ENCODE results near the gene NCR3LG1.

DNA sequence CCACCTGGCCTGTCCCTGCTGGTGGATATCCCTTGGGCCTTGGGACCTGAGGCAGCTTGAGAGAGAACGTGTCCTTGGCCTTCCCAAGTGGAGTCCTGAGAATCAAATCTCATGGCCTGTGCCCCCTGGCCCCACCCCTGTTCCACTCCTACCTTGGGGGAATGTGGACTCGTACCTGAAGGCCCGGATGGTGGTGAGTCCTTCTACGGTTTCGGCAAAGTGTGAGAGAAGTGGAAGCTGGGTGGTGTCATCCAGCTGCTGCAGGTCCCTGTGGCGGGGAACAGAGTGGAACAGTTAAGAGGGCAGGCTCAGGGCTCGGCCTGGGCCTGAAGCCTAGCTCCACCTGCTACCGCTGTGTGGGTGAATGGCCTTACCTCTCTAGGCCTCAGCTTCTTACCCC is 50.9 kb downstream of the NCR3LG1 start:
- TF ChIP-seq TEAD4 (IDR thresholded peaks at IDR 0.05; ENCODE audit: borderline replicate concordance, insufficient read depth) (no peak), CTCF (IDR thresholded peaks at IDR 0.05) (no peak), RXRA (IDR thresholded peaks at IDR 0.05; ENCODE audit: borderline replicate concordance, low read depth) (no peak), JUND (IDR thresholded peaks at IDR 0.05) (no peak), REST (IDR thresholded peaks at IDR 0.05; ENCODE audit: low read depth, low read length) (no peak), RCOR1 (IDR thresholded peaks at IDR 0.05; ENCODE audit: low read length) (no peak), ZBTB33 (IDR thresholded peaks at IDR 0.05; ENCODE audit: borderline replicate concordance, low read depth) (no peak), RAD21 (IDR thresholded peaks at IDR 0.05; ENCODE audit: low read length) (no peak), NRF1 (IDR thresholded peaks at IDR 0.05; ENCODE audit: low read depth, low read length) (no peak)
- TF ChIP-seq, protein P1, sequence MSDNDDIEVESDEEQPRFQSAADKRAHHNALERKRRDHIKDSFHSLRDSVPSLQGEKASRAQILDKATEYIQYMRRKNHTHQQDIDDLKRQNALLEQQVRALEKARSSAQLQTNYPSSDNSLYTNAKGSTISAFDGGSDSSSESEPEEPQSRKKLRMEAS (IDR thresholded peaks at IDR 0.05; ENCODE audit: low read depth), result no peak
